ENCODE data around the gene MALRD1.

MALRD1 gene

DNA sequence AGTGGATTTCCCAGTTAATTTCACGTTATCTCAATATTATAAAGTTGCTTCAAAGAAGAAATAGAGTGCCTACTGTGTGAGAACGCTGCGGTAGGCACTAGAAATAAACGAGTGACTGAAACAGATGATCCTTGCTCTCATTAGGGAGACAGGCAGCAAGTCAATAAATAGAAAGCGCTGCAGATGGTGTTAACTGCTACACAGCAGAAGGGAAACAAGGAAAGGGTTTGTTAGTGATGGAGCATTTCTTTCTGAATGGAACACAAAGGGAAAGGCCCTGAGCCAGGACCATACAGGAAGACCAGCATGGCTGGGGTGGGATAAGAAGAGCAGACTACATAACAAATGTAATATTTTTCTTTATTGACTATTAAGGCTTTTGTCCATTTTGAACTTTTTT is 235.2 kb downstream of the MALRD1 start:
- TF ChIP-seq CTCF (IDR thresholded peaks at IDR 0.05; ENCODE audit: low read depth, low read length): no peak
- no peak for DNase-seq (ENCODE audit: extremely low read depth, low read depth)

- TF ChIP-seq CTCF (IDR thresholded peaks at IDR 0.05; ENCODE audit: low read depth, low read length): no peak
- DNase-seq (ENCODE audit: extremely low read depth, low read depth): no peak
Measured at GRCh38 chr10:19290770-19291169, 242.2 kb downstream of the MALRD1 start.

DNA sequence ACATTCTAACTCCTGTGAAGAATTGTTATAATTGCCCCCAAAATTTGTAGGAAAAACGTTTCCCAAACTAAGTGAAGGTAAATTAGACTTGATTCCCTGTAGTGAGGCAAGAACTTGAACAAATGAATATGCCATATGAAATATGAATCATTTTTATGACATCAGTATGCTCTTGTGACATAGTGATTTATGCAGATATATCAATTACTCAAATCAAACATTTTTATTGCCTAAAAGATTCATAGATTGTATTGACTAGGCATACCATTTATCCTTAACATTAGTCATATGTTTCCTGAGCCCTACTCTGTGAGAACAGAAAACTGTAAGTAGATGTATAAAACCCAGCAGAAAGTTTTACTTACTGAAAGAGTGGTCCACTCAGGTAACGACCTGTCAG is 245.6 kb downstream of the MALRD1 start:
- no peak for TF ChIP-seq CTCF (IDR thresholded peaks at IDR 0.05; ENCODE audit: low read depth, low read length)
- no peak for DNase-seq (ENCODE audit: extremely low read depth, low read depth)

GRCh38 chr10:19299645-19300044 is 251.0 kb downstream of the MALRD1 start:
- no peak for TF ChIP-seq CTCF (IDR thresholded peaks at IDR 0.05; ENCODE audit: low read depth, low read length)
- DNase-seq (ENCODE audit: extremely low read depth, low read depth): no peak

DNA sequence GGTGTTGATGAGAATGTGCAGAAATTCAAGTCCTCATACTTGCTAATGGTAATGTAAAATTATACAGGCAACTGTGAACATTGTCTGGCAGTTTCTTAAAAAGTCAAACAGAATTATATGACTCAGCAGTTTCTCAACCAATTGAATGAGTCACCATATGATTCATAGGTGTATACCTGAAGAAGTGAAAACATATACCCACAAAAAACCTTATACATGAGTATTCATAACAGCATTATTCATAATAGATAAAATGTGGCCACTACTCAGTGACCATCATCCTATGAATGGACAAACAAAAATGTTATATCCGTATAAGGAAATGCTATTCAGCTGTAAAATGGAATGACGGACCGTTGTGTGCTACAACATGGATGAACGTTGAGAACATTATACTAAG is 253.5 kb downstream of the MALRD1 start:
- TF ChIP-seq CTCF (IDR thresholded peaks at IDR 0.05; ENCODE audit: low read depth, low read length): no peak
- no peak for DNase-seq (ENCODE audit: extremely low read depth, low read depth)

DNA sequence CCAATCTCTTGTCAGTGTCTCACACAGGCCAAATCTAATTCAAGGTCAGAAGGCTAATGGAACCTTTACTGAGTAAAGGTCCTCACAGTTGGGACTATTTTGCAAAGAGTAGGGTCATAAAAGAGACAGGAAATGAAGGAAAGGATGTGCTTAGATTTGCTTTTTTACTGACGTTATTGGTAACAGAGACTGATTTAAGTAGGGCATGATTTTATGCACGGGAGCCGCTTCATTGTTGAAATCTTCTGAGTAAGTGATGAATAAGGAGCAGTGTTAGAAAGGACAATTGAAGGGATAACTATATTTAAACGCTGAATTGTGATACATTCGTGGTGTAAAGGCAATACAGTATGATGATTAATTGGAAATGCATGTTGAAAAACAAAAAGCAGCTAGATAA is 261.5 kb downstream of the MALRD1 start:
- DNase-seq (ENCODE audit: extremely low read depth, low read depth): no peak
- no peak for TF ChIP-seq CTCF (IDR thresholded peaks at IDR 0.05; ENCODE audit: low read depth, low read length)

- DNase-seq (ENCODE audit: extremely low read depth, low read depth): no peak
- TF ChIP-seq CTCF (IDR thresholded peaks at IDR 0.05; ENCODE audit: low read depth, low read length): no peak
Measured at GRCh38 chr10:19316204-19316870, 267.7 kb downstream of the MALRD1 start.
